SH-SY5Y (cell line): ENCODE data around the gene ZBTB38.

ENCODE experiments used
- GATA2 ChIP-seq: IDR thresholded peaks from 2 replicates; pipeline ENCODE4 v1.6.1; 2011; ENCODE audit warnings: mild to moderate bottlenecking, low read depth, low read length
- GATA3 ChIP-seq: IDR thresholded peaks from 2 replicates; pipeline ENCODE4 v1.6.1; 2011; ENCODE audit warnings: low read depth, mild to moderate bottlenecking, low read length, moderate library complexity

DNA sequence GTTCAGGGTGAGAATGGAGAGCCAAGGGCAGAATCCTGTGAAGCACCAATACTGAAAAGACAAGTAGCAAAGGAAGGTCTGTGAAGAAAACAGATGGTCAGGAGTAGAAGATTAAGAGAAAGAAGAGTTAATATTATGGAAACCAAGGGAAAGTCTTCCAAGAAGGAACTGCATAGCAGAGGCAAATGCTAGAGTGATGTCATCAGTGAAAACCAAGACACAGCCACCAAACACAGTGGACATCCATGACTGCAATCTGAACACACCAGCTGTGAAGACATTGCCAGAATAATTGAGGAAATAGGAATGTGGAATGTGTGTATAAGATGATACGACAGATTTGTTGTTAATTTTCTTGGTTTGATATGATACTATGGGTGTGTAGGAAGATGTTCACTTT lies 26.8 kb upstream of the ZBTB38 start:
- TF ChIP-seq GATA2, result no peak
- no peak for TF ChIP-seq GATA3
